BJ (cell line): ENCODE results near the gene DIP2A. TPM values are rescaled to one million over a fixed set of nuclear protein-coding genes. Genes with fewer than 3 reads are reported as not detected.

Experiments used
- CTCF ChIA-PET: fragments of 350-600 bp; formaldehyde crosslinking; extraction: SDS; loops from one replicate; lab custom pipeline; 2021; ENCODE audit warnings: antibody characterized with exemption, inconsistent platforms; lab: Yijun Ruan, JAX
- POLR2A ChIA-PET: fragments of 300-600 bp; sonication (Branson Sonifier 250); formaldehyde crosslinking; extraction: SDS; loops from one replicate; lab custom pipeline; 2021; ENCODE audit warnings: antibody characterized with exemption; lab: Charles Lee
- DNase-seq: peaks from one replicate; pipeline ENCODE4 v3.0.0-alpha.2; 2011; ENCODE audit warnings: low read depth
- H3K27me3 ChIP-seq: 2 replicates; pipeline ENCODE4 v1.6.0; 2011; ENCODE audit warnings: low read length; ENCODE audit not compliant: control insufficient read depth, insufficient read depth
- H3K36me3 ChIP-seq: 2 replicates; pipeline ENCODE4 v1.5.1; 2011; ENCODE audit warnings: low read length; ENCODE audit not compliant: control insufficient read depth, insufficient read depth
- H3K4me3 ChIP-seq: 2 replicates; pipeline ENCODE4 v1.5.1; 2011; ENCODE audit warnings: low read depth, mild to moderate bottlenecking, control low read depth, low read length
- polyA plus RNA-seq: library from polyadenylated mRNA; depleted of rRNA; stranded (reverse); fragments of >200 nt; gene quantifications from 2 replicates; pipeline ENCODE4 v1.2.3, GENCODE V29; 2011
- TF ChIP-seq, protein P1 (sequence below): IDR thresholded peaks from 2 replicates; pipeline ENCODE4 v1.5.1; 2011; ENCODE audit warnings: low read depth, mild to moderate bottlenecking, control low read depth, inconsistent platforms, low read length, moderate library complexity; ENCODE audit not compliant: insufficient read depth

The DIP2A gene
- polyA plus RNA-seq, 1 experiment: 18.7 TPM

GRCh38 chr21:46559291-46559983 lies 100.7 kb downstream of the DIP2A start:
- TF ChIP-seq, protein P1, sequence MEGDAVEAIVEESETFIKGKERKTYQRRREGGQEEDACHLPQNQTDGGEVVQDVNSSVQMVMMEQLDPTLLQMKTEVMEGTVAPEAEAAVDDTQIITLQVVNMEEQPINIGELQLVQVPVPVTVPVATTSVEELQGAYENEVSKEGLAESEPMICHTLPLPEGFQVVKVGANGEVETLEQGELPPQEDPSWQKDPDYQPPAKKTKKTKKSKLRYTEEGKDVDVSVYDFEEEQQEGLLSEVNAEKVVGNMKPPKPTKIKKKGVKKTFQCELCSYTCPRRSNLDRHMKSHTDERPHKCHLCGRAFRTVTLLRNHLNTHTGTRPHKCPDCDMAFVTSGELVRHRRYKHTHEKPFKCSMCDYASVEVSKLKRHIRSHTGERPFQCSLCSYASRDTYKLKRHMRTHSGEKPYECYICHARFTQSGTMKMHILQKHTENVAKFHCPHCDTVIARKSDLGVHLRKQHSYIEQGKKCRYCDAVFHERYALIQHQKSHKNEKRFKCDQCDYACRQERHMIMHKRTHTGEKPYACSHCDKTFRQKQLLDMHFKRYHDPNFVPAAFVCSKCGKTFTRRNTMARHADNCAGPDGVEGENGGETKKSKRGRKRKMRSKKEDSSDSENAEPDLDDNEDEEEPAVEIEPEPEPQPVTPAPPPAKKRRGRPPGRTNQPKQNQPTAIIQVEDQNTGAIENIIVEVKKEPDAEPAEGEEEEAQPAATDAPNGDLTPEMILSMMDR: no peak
- DNase-seq: no peak
- POLR2A ChIA-PET: no interaction called here
- H3K4me3 ChIP-seq: no peak overlapping the region
- CTCF ChIA-PET: no interaction called here
- H3K27me3 ChIP-seq: no peaks in the 10 kb centered on the region
- H3K36me3 ChIP-seq: peaks cover 36% of the 10 kb centered on the region

DNA sequence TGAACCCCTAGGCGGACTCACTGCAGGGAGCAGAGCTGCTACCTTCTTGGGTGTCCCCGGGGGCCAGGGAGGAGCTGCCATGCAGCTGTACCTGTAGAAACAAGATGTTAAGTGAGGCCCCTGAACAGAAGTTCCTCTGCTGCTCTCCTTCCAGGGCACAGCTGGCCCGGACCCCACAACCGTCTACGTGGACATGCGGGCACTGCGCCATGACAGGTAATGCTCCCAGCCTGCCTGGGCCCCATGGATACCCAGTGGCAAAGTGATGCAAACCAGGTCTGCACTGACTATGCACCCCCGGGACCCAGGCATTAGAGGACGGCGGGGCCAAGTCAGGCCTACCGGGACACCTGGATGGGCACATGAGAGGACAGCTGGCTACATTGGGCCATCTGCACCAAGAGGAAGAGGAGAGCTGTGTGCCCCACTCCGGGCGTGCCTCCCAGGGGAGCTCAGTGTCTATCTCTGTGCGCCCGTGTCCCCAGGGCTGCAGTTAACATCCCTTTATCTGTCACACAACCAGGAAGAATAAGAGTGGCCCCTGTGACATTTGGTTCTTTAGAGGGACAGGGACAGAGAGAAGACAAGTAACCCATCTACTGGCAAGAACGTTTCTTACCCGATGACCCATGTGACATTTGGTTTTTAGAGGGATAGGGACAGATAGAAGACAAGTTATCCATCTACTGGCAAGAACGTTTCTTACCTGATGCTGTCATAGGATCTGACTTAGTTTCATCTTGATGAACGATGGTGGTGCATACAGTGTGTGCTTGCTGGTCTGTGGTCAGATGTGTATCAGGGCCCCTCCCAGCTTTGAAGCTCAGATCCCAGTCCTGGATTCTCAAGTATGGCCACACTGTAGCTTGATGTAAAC lies 102.1 kb downstream of the DIP2A start:
- TF ChIP-seq, protein P1: no peak
- no peak for DNase-seq
- H3K4me3 ChIP-seq: no peak overlapping the region
- POLR2A ChIA-PET: no interaction called here
- CTCF ChIA-PET: no interaction called here
- peaks cover 31% of the 10 kb centered on the region for H3K36me3 ChIP-seq
- no peaks in the 10 kb centered on the region for H3K27me3 ChIP-seq

GRCh38 chr21:46561445-46562090 lies 102.9 kb downstream of the DIP2A start:
- Histone ChIP-seq H3K27me3 (no peaks in the 10 kb centered on the region), H3K4me3 (no peak overlapping the region), H3K36me3 (peaks cover 34% of the 10 kb centered on the region)
- TF ChIP-seq, protein P1: no peak
- CTCF ChIA-PET: no interaction called here
- no peak for DNase-seq
- POLR2A ChIA-PET: no interaction called here

- ChIA-PET CTCF (no interaction called here), POLR2A (interaction anchor here (0.6 kb wide), 1 partner anchor 20 kb away, joined by 3 read pairs; no protein-coding TSS in a partner anchor)
- no peaks in the 10 kb centered on the region for H3K27me3 ChIP-seq
- TF ChIP-seq, protein P1: no peak
- peaks cover 38% of the 10 kb centered on the region for H3K36me3 ChIP-seq
- no peak for DNase-seq
- H3K4me3 ChIP-seq: no peak overlapping the region
Measured at GRCh38 chr21:46562472-46562871, 103.8 kb downstream of the DIP2A start.
